Measurements from ENCODE around the gene UBE4A. TPM values are rescaled to one million over a fixed set of nuclear protein-coding genes. Genes with fewer than 3 reads are reported as not detected.

The UBE4A gene
- total and polyA plus RNA-seq, 8 donors = 40.3 to 47.7 (median 44.0) TPM

DNA sequence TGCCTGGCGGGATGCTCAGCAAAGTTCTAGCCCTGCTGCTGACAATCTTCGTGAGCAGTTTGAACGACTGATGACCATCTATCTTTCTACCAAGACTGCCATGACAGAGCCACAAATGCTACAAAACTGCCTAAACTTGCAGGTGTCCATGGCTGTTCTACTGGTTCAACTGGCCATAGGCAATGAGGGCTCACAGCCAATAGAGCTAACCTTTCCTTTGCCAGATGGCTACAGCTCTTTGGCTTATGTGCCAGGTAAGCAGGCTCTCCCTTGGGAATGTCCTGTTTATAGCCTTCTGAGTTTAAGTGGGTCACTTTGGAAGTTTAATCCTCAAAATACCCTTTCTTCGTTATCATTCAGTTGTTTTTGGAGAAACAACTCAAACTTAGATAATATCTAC, 20.1 kb downstream of the UBE4A start:
- DNase-seq (no peak), ATAC-seq (no peak)
- H3K27ac ChIP-seq = no peak overlapping the region
- no peaks in the 10 kb centered on the region for H3K27me3 ChIP-seq
- H3K4me1 ChIP-seq = no peaks in the 10 kb centered on the region
- intact Hi-C loops (cut with DNase I) = no loop called here
- TF ChIP-seq, protein P1, sequence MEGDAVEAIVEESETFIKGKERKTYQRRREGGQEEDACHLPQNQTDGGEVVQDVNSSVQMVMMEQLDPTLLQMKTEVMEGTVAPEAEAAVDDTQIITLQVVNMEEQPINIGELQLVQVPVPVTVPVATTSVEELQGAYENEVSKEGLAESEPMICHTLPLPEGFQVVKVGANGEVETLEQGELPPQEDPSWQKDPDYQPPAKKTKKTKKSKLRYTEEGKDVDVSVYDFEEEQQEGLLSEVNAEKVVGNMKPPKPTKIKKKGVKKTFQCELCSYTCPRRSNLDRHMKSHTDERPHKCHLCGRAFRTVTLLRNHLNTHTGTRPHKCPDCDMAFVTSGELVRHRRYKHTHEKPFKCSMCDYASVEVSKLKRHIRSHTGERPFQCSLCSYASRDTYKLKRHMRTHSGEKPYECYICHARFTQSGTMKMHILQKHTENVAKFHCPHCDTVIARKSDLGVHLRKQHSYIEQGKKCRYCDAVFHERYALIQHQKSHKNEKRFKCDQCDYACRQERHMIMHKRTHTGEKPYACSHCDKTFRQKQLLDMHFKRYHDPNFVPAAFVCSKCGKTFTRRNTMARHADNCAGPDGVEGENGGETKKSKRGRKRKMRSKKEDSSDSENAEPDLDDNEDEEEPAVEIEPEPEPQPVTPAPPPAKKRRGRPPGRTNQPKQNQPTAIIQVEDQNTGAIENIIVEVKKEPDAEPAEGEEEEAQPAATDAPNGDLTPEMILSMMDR (IDR thresholded peaks at IDR 0.05) = no peak
- H3K36me3 ChIP-seq = peaks cover 5 to 98% of the 10 kb centered on the region in 2 donors
- H3K4me3 ChIP-seq = no peak overlapping the region
- no peaks in the 10 kb centered on the region for H3K9me3 ChIP-seq

DNA sequence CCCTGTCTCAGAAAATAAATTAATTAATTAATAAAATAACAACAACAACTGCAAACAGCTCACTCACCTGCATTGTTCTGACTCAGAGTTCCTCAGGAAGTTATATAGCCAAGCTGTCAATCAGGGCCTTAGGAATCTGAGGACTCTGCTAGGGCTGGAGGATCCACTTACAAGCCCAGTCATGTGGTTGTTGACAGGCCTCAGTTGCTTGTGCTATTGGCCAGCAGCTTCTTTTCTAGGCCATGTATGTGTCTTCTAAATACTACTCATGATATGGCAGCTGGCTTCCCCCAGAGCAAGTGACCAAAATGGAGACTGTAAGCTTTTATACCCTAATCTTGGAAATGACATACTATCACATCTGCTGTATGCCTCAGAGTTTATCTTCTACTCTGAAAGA, 21.2 kb downstream of the UBE4A start:
- H3K9me3 ChIP-seq = no peaks in the 10 kb centered on the region
- no peak overlapping the region for H3K4me3 ChIP-seq
- ATAC-seq (no peak), DNase-seq (no peak)
- no peaks in the 10 kb centered on the region for H3K27me3 ChIP-seq
- TF ChIP-seq, protein P1 (IDR thresholded peaks at IDR 0.05) = no peak
- peaks cover 5 to 98% of the 10 kb centered on the region in 2 donors for H3K36me3 ChIP-seq
- no peak overlapping the region for H3K27ac ChIP-seq
- no peaks in the 10 kb centered on the region for H3K4me1 ChIP-seq
- intact Hi-C loops (cut with DNase I) = no loop called here

DNA sequence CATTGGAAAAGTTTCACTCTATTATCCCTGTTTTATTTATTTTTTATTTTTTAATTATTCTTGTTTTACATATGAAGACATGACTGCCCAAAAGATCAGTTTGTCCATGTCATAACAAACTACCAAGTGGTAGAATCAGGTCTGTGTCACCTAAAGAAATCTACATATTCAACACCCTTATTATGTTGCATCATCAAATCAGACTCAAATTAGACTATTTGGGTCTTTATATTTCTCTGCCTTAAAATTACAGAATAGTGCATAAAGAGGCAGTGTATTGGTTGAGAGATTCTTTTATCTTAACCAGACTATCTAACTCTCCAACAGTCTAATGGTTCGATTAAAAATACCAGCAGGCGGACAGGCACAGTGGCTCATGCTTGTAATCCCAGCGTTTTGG, 23.6 kb downstream of the UBE4A start:
- DNase-seq (no peak), ATAC-seq (no peak)
- H3K9me3 ChIP-seq = no peaks in the 10 kb centered on the region
- intact Hi-C loops (cut with DNase I) = no loop called here
- no peak overlapping the region for H3K27ac ChIP-seq
- TF ChIP-seq, protein P1 (IDR thresholded peaks at IDR 0.05) = no peak
- H3K36me3 ChIP-seq = peaks cover 5 to 98% of the 10 kb centered on the region in 2 donors
- no peaks in the 10 kb centered on the region for H3K27me3 ChIP-seq
- no peak overlapping the region for H3K4me3 ChIP-seq
- no peaks in the 10 kb centered on the region for H3K4me1 ChIP-seq

DNA sequence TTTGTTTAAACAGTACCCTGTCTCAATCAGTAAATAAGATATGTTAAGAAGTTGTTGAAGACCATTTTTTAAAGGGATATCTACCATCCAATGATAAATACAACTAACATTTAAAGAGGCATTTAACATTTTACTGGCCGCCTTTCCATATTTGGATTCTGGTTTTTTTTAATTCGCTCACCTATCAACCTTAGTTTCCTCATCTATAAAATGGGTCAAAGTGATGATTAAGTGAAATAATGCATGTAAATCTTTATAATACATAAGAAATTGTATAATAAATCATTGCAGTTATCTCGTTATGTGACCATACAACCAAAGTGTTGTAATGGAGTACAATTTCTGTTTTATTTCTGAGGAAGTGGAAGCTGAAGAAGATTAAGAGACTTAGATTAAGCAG, 24.3 kb downstream of the UBE4A start:
- no peak overlapping the region for H3K4me3 ChIP-seq
- no peak overlapping the region for H3K27ac ChIP-seq
- peaks cover 5 to 98% of the 10 kb centered on the region in 2 donors for H3K36me3 ChIP-seq
- no peaks in the 10 kb centered on the region for H3K4me1 ChIP-seq
- DNase-seq = no peak
- TF ChIP-seq, protein P1 (IDR thresholded peaks at IDR 0.05) = no peak
- H3K9me3 ChIP-seq = no peaks in the 10 kb centered on the region
- intact Hi-C loops (cut with DNase I) = no loop called here
- ATAC-seq = no peak
- H3K27me3 ChIP-seq = no peaks in the 10 kb centered on the region

DNA sequence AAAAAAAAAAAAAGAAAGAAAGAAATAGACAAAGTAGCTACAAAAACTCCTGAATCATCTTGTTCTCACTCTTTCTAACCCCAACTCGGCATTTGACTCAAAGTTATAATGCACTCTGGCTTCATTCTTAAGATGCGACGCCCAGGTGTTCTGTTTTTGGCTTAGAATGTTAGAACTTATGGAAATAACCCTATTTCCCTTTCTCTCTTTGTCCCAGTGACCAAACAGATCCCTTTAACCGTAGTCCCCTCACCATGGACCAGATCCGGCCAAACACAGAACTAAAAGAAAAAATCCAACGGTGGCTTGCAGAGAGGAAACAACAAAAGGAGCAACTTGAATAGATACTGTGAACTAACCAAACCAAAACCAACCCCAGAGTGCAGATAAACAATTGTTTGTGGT, 36.7 kb downstream of the UBE4A start:
- TF ChIP-seq, protein P1 (IDR thresholded peaks at IDR 0.05) = no peak
- no peak for ATAC-seq
- DNase-seq = no peak
- peaks cover 0 to 9% of the 10 kb centered on the region in 2 donors for H3K4me1 ChIP-seq
- H3K4me3 ChIP-seq = no peak overlapping the region
- H3K27me3 ChIP-seq = no peaks in the 10 kb centered on the region
- no peak overlapping the region for H3K27ac ChIP-seq
- no peaks in the 10 kb centered on the region for H3K9me3 ChIP-seq
- peaks cover 0 to 67% of the 10 kb centered on the region in 2 donors for H3K36me3 ChIP-seq
- intact Hi-C loops (cut with DNase I) = loop anchor here in 1 of 2 donors (10.0 kb wide), 1 partner anchor 89 kb away; no protein-coding TSS in a partner anchor

Data from left lung (tissue), 10 donors.